EL (cell line): ENCODE measurements around the gene DFFB.
"Not testable (repeated sequence)": the region's sequence is repeated elsewhere in the genome, so short reads cannot be mapped to it uniquely, and the experiment has no call there.

ENCODE experiments used
- DNase-seq: peaks from one replicate; pipeline ENCODE4 v3.0.0-alpha.2; 2016

DFFB gene

DNA sequence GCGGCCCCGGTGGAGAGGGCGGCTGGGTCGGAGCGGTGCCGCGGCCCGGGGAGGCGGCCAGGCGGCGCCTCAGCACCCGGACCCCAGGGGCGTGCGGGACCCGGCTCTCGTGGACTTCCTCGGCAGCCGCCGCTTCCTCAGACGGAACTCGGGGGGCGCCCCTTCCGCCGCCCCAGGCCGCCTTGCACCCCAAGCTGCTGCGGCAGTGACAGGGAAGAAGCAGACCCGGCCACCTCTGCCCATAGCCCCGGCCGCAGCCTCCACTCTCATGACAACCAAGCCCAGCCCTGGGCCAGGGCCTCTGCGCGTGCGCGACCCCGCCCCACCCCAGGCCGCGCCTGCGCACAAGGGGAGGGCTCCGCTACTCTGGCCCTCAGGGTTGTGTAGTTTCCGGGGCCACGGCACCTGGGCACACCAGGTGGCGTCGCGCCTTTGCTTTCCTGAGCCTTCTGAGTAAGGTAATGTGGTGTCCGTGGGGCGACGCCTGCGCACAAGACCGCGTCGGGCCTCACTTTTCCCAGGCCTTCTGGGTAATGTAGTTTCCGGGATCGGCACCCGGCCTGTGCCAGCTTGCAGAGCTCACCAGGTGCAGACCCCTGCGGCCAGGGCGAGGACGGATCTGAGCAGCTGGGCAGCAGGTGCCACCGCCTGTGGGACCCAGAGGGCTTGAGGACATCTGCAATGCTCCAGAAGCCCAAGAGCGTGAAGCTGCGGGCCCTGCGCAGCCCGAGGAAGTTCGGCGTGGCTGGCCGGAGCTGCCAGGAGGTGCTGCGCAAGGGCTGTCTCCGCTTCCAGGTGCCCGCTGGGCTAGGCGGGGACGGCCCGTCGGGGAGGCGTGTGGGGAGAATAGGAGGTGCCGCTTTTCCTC lies at the start of gene DFFB, which contains the start of gene CEP104:
Gene DFFB (plus strand): TSS at position 554 of the 868 bp plus-strand sequence. CDS start 128 bp downstream, at position 682.
Gene CEP104 (minus strand): TSS at position 289 of the 868 bp plus-strand sequence. CDS start 4,804 bp downstream, outside the sequence.
- peak; percentile 81 for DNase-seq

GRCh38 chr1:3807769-3808168 lies 49.5 kb upstream of the DFFB start:
- no peak for DNase-seq

DNA sequence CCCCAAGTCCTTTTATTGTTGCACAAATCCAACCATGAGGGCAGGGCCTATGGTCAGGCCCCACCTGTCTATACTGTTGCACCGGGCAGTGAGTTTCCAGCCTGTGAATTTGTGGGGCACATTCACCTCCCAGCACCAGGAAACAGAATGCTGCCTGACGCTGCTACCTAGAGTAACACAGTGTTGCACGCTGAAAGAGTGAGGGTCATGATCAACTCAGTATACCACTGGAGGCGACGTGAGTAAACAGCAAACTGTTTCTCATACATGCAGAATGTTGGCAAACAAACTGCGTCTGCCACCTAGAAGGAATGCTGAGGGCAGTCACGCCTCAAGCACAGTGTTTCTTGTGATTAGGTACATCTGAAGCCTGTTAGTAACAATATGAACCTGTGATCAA lies 47.6 kb upstream of the DFFB start:
- no peak for DNase-seq

- not testable (repeated sequence) for DNase-seq
Observed at GRCh38 chr1:3810149-3810761, 47.0 kb upstream of the DFFB start.

DNA sequence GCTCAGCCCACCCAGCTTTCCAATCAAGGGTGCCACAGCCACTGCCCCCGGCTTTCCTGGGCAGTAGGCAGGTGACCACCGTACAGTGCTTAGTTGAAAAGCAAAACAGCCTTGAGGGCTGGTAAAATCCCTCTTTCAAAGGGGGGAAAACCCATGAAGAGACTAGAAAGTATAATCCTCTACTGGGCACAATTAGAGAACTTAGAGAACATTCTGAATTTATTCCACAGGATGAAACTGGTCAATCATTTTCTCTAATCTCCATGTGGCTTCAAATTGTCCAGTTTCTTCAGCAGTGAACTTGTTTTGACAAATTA lies 45.7 kb upstream of the DFFB start:
- DNase-seq = no peak

DNA sequence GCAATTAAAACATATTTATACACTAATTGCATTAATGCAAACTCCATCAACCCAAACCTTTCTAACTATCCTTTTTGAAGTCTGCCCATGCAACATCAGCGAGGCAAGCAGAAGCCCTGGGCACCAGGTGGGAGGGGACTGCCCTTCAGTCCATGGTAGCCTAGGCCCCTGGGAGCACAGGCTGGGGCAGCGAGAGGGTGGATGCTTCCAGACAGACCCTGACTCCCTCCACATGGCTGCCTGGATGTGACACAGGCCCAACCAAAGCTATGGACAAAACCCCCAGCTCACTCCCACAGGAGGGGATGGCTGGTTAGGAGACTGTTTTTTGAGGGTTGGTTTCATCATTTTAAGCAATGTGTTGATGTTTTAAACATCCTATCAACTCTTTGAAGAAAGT lies 43.2 kb upstream of the DFFB start:
- DNase-seq = no peak

DNA sequence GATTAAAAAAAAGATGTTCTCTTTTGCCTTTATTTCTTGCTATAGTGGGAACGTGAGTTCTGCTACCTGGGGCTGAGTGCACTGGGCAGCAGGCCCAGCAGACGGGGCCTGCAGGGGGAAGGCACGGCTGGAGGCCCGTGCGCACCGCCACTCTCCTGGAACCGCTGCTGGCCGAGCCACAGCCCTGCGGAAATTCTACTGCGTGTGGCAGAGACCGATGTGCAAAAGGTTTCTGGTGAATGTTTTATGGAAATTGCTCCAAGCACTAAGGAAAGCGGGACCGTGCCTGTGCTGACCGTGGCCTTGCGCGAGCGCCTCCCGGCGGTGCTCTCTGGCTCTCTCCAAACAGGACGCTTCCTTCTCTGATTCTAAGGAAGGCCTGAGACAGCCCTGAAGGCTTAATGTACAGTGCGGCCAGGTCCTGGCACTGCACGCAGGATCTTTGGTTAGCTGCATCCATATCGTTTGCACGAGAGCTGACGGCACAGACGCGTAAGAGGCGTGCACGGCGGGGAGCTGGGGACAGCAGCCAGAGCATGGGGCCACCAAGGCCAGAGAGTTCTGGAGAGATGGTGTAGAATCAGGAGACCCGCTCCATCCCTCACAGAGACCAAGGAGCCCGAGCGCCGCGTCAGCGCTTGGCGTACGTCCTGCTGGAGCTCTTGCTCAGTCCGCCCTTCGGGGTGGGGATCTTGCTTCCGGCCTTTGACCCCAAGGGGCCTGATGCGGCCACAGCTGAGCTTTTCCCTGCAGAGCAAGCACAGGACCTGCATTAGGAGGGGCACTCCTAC lies 42.3 kb upstream of the DFFB start:
- DNase-seq = no peak

- no peak for DNase-seq
Observed at GRCh38 chr1:3816331-3817137, 40.7 kb upstream of the DFFB start.

DNA sequence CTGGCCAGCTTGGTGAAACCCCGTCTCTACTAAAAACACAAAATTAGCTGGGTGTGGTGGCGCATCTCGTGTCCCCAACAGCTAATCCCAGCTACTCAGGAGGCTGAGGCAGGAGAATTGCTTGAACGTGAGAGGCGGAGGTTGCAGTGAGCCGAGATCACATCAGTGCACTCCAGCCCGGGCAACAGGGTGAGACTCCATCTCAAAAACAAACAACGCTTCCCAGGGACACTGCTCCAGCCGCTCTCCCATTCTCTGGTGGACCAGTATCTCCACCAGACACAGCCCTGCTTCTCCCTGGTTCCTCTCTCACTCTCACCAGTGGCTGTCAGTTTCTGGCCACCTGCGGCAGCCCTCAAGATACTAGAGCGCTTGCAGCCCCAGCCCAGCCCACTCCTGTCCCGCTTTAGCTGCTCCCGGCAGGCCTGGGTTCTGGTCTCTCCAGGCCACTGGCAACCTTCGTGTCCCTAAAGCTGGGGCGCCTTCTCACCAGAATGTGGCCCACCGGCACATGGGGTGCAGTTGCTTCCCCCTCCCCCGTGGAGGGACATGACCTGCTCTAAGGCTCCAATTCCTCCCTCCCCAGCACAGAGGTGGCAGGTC lies 40.0 kb upstream of the DFFB start:
- no peak for DNase-seq

- DNase-seq = no peak
Observed at GRCh38 chr1:3817821-3818597, 39.3 kb upstream of the DFFB start.

DNA sequence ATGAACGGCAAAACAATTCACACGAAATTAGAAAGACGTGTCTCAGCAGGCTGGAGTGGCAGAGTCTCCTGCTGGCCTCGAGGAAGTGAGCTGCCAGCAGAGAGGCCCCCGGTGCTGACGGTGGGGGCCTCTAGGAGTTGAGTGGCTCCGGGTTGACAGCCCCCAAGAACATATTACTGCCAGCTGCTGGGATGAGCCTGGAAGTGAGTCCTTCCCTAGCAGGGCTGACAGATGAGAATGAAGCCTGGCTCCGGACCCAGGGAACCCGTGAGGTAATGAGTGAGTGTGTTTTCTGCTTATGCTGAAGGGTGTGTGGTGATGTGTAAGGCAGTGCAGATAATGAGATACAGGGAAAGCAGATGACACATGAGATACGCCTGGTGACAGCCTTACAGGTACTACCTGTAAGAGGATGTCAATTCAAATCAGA lies 37.5 kb upstream of the DFFB start:
- no peak for DNase-seq

- DNase-seq = no peak
Observed at GRCh38 chr1:3820316-3820715, 37.0 kb upstream of the DFFB start.

GRCh38 chr1:3821004-3821403 lies 36.3 kb upstream of the DFFB start:
- DNase-seq = no peak

- DNase-seq = no peak
Observed at GRCh38 chr1:3821447-3821846, 35.8 kb upstream of the DFFB start.

- no peak for DNase-seq
Observed at GRCh38 chr1:3821908-3822307, 35.4 kb upstream of the DFFB start.

- DNase-seq = no peak
Observed at GRCh38 chr1:3822421-3822820, 34.9 kb upstream of the DFFB start.

GRCh38 chr1:3824650-3825049 lies 32.6 kb upstream of the DFFB start:
- no peak for DNase-seq

DNA sequence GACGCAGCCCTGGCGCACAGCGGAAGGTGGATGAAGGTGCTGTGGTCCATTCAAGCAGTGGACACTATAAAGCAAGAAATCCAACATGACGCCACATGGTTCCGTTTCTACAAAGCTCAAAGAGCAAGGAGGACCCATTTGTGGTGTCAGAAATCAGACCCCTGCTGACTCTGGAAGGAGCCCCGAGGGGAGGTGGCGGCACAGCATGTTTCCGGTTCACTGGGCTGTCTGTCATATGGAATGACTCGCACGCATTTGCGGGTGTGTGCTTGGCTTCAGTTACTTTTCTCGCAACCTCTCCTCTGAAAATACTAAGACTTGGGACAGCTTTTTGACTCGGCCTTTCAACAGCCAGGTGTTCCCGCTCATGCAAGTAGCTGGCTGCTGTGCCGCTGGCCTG lies 31.9 kb upstream of the DFFB start:
- DNase-seq = no peak

DNA sequence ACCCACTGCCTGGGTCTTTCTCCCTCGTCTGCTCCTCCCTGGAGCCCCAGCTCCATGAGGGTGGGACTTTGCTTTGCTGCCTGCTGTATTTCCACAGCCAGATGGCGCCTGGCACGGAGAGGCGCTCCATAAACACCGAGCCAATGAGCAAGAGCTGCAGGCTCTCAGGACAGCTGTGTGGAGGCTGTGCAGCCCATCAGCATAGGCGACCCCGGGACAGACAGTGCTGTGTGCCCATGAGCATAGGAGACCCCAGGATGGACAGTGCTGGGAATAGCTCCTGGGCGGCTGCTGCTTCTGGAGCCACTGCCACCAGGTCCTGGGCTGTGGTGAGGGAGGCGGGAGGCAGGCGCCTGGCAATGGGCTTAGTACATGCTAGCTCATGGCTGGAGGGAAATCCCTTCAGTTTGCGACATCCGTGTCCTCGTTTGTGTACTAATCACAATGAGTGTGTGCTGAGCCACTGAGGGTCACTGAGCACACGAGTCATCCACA lies 29.4 kb upstream of the DFFB start:
- peak; percentile 5 for DNase-seq

GRCh38 chr1:3828391-3828790 lies 28.9 kb upstream of the DFFB start:
- DNase-seq = no peak

DNA sequence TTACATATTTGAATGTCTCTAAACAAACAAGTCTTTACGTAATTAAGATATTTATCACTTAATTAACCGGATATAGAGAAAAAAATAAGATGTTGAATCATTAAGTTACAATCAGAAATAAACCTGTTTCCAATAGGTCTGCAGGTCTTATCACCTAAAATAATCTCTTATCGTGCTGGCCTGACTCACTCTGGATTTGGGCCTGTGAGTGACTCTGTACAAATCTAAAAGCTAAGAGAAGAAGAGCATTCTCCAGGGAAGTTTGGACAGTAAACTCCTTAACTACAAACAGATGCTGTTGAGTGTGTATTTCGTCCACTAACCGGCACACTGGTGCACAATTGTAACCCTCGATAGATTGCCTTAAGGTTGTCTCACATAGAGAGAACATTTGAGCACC lies 25.6 kb upstream of the DFFB start:
- peak; percentile 9 for DNase-seq
